ENCODE measurements around the gene TOMM6. TPM values are rescaled to one million over a fixed set of nuclear protein-coding genes. Genes with fewer than 3 reads are reported as not detected.
A peak's percentile ranks its signal among the peaks of the same experiment; 100 is the strongest.
"Not testable (repeated sequence)": the region's sequence is repeated elsewhere in the genome, so short reads cannot be mapped to it uniquely, and the experiment has no call there.

Gene TOMM6
- total RNA-seq, 1 experiment from 2014 or later: 125 TPM

DNA sequence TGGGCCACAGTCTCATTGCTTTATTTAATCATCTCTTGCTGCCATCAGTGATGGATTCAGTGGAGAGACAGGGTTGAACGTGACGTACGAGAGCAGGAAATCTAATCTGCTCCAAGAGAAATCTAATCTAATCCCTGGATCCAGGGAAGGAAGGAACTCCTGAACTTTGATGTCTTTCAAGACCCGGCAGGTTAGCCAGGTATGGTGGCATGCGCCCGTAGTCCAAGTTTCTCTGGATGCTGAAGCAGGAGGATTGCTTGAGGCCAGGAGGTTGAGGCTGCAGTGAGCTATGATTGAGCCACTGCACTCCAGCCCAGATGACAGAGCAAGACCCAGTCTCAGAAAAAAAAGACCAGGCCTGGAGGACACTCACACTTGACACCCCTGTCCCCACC lies 28.9 kb upstream of the TOMM6 start:
- Histone ChIP-seq H3K36me3 (no peaks in the 10 kb centered on the region), H3K4me3 (no peak overlapping the region), H3K9me3 (no peaks in the 10 kb centered on the region), H3K27me3 (no peaks in the 10 kb centered on the region)
- no peak for DNase-seq

DNA sequence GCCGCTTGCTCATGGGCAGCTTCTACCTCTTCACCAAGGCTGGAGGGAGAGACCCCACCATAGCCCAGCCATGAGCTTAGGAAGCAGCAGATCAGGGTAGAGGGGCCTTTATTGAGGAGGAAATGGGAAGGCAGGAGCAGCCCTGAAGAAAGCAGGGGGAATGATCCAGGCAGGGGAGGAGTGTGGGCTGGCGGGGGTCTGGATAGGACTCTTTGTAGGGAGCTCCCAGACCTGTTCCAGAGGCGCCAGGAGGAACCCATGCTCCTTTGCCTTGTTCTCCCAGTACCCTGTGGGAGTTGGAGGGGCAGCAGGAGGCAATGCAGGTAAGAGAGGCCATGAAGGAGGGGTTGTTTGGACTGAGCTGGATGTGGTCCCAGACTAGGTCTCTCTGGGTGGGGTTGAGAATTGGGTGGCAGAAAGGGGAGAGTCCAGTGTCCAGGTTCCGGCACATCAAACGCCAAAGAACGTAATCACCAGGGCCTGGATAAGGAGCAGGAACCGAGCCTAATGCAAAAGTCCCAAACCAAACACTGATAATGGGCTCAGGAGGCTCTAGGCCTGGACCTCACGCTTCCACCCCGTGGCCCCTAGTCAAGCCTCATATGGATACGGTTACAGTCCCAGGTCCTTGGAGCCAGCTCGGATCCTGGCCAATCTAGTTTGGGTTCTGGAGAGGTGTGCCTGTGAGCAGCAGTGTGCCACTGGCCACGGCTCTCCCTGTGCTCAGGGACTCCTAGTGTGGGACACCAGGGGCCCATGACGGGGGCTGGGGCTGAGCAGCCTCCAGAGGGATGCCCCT lies 28.2 kb upstream of the TOMM6 start:
- no peak overlapping the region for H3K4me3 ChIP-seq
- no peaks in the 10 kb centered on the region for H3K36me3 ChIP-seq
- no peaks in the 10 kb centered on the region for H3K9me3 ChIP-seq
- no peaks in the 10 kb centered on the region for H3K27me3 ChIP-seq
- DNase-seq: no peak

DNA sequence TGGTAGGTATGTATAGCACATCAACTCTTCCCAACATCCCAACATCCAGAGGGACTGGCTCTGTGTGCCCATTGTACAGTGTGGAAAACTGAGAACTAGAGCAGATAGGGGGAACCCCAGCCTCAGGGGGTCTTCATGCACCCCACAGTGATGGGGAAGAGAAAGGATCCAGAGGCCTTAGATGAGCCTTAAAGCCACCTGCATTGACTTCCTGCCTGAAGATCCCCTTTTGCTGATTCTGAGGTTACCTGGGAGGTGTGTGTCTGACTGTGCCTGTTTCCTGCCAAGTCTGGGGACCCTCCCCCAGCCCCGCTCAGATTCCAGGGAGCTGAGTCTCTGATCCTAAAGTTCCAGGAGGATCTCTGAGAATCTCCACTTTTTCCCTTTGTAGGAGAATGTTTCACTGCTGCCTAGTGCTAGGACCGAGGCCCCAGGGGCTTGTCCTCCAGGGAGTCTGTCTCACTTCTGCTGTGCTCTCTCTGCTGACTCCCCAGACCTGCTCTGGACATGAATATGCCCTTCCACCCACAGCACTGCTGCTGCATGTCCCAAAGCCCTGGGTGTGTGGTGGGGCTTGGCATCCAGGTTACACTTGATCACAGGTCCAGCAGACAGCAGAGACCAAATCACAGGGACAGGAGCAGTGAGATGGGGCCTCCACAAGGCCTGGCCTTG lies 27.5 kb upstream of the TOMM6 start:
- Histone ChIP-seq H3K9me3 (no peaks in the 10 kb centered on the region), H3K27me3 (no peaks in the 10 kb centered on the region), H3K36me3 (no peaks in the 10 kb centered on the region), H3K4me3 (no peak overlapping the region)
- no peak for DNase-seq

DNA sequence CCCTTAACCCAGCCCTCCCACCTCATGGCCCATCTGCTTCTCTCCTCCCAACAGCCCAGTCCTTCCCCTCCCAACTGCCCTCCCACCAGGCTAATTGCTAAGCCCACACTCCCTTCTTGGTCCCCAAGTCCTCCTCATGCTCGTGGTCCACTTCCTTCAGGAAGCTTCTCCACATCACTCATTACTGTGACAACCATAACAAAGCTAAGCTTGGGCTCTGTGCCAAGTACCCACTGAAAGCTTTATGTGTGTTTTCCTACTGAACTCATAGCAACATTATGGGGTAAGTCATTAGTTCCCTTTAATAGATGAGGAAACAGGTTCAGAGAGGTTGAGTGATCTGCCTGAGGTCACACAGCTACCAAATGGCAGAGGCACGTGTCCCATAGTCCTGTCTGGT lies 24.0 kb upstream of the TOMM6 start:
- Histone ChIP-seq H3K27me3 (no peaks in the 10 kb centered on the region), H3K4me3 (no peak overlapping the region), H3K9me3 (no peaks in the 10 kb centered on the region), H3K36me3 (no peaks in the 10 kb centered on the region)
- DNase-seq: no peak

DNA sequence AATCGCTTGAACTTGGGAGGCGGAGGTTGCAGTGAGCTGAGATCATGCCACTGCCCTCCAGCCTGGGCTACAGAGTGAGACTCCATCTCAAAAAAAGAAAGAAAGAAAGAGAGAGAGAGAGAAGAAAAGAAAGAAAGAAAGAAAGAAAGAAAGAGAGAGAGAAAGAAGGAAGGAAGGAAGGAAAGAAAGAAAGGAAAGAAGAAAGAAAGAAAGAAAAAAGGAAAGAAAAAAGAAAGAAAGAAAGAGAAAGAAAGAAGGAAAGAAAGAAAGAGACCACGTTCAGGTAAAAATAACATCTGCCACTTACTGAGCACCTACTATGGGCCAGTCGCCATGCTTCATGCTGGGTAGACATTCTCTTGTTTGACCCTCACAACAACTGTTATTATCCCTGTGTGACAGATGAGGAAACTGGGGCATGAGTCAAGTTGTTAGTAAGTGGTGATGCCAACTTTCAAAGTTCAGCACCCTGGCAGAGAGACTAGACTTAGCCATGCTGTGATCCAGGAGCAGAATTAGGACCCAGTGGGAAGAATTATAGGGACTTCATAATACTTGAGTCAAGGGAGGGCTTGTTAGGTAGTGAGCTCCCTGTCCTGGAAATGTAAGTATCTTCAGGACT lies 21.3 kb upstream of the TOMM6 start:
- H3K4me3 ChIP-seq, H3K9me3 ChIP-seq, H3K36me3 ChIP-seq, H3K27me3 ChIP-seq: not testable (repeated sequence)
- DNase-seq: peak; percentile 22

DNA sequence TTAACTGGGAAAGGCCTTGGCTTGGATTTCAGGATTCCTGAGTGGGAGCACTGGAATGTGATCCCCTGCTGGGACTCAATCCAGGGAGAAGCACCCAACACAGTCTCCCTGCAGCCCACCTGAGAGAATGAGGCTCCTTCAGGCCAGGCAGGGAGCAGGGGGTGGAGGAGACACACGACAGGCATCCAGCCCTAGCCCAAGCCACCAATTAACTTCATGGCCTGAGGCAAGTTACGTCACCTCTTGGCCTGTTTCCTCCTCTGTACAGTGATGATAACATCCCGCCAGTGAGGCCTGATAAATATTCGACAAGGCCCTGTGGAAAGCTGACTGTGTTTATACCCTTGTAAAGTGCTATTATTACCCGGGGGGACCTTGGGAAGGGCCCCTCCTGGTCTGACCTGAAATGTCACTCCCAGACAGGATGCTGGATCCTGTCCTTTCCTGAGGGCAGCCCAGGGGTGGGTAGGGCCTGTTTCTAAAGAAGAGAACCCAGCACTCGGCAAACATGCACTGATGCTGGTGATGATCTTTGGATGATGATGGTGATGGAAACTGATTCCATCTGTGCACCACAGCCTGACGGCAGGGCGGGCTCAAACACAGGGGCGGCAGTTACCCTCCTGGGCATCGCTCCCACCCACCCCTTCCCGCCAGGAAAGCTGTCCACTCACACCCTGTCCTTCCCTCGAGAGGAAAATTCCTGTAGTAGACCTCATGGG lies 20.2 kb upstream of the TOMM6 start:
- H3K27me3 ChIP-seq: no peaks in the 10 kb centered on the region
- no peaks in the 10 kb centered on the region for H3K9me3 ChIP-seq
- no peak overlapping the region for H3K4me3 ChIP-seq
- peak; percentile 64 for DNase-seq
- H3K36me3 ChIP-seq: no peaks in the 10 kb centered on the region

DNA sequence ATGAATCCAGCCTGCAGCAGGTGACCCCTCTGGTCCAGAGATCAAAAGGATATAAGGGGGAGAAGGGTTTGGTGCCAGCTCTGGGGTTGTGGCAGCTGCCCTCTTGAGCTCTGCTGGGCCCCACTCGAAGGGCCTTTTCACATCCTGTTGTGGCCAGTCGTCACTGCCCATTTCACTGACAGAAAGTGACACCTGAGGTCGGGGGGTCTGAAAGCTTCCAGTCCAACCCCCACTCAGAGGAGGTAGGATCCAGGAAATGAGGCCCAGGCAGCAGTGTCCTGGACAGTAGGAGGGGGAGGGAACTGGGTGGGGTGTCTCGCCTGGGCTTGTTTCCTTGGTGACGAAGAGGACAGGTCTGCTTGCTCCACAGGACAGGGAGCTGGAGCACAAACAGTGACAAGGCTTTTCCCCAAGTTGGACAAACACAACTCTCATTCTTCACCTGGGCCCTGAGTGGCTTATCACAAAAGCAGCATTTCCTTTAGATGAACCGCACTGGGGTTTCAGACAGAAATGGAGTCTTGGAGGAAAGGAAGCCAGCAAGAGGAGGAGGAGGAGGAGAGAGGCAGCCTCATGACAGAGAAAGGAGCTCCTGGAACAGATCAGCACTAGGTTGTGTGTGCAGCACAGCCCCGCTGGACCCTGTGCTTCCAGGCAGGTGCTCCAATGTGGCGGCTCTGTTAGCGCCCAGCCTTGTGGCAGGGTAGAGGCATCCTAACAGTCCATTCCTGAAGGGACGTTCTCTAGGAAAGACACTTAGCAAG lies 18.8 kb upstream of the TOMM6 start:
- no peak for DNase-seq
- H3K9me3 ChIP-seq: no peaks in the 10 kb centered on the region
- no peaks in the 10 kb centered on the region for H3K36me3 ChIP-seq
- no peak overlapping the region for H3K4me3 ChIP-seq
- H3K27me3 ChIP-seq: no peaks in the 10 kb centered on the region

DNA sequence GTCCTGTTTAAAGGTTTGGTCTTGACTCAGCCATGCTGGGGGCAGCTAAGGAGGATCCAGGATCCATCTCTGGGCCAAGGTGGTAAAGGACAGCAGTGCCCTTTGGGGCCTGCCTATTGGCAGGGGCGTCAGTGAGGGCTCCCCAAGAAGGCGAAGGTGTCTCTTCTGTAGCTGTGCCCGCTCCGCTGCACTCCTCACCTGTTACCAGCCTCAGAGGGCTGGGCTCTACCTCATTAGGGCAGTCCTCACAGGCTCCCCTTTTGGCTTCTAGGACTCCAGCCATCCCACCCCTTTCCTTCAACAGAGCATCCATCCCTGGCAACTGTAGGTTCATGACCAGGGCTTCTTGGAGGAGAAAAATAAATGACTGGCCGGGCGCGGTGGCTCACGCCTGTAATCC lies 18.1 kb upstream of the TOMM6 start:
- no peaks in the 10 kb centered on the region for H3K36me3 ChIP-seq
- H3K9me3 ChIP-seq: no peaks in the 10 kb centered on the region
- no peak for DNase-seq
- no peaks in the 10 kb centered on the region for H3K27me3 ChIP-seq
- no peak overlapping the region for H3K4me3 ChIP-seq

DNA sequence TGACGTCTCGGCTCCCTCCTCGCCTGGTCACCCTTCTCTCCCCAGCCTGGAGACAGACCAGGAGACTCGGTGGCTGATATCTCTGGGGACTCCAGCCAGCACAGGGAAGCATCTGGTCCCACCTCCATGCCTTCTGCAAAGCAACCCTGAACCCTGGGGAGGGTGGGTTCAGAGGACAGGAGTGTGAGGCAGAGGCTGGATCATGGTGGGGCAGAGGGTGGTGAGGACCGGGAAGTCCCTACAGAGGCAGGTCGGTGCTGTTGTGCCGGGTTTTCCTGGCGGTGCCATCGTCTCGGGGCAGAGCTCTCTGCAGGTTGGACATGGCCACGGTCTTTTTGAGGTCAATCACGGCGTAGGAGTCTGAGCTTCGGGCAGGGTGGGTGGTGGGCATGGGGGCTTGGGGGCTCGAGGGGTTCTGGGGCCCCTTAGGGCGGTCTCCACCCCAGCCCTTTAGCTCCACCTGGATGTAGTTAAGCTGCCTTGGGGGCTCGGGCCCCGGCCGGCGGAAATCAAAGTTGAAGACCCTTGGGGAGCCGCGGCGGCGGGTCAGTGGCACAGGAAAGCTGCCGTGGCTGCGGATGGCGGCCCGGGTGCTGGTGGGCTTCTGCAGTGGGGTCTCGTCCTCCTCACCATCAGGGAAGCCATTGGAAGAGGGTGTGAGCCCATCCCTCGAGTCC lies 17.0 kb upstream of the TOMM6 start:
- no peaks in the 10 kb centered on the region for H3K27me3 ChIP-seq

DNA sequence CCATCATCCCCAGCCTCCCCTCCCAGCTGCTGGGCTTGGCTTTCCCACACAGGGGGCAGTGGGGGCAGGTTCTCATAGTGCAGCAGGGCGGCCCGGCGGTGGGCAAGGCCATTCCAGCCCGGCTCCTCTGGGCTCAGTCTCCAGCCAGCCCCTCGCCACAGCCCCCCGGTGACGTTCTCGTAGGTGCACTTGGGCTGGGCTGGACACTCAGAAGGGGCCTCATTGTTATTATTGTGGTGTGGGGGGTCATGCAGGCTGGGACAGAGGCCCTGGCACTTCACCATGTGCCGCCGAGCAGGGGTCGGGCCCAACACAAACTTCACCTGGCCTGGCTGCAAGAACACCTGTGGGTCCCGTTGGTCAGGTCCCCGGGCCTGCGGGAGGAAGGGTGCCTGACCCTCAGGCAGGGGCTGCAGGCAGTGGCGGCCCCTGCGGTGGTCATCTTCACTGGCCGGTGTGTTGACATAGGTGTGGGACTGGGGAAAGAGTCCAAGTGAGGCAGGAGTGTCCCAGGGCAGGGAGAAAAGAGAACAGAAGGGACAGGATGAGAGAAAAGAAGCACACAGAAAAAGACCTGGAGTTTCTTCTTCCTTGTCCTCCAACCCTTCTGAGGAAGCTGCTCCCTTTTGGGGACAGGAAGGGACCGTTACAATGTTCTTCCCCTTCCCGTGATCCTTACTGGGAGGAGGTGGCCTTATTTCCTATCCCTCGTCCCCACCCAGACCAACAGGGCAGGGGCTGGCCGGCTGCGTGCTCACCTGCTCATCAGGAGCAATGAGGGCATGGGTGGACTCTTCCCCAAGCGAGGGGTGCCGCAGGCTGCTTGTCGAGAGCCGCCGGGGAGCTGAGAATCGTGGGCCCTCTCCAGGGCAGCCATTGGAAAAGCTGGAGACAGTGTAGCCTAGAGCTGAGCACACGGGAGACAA lies 16.2 kb upstream of the TOMM6 start:
- Histone ChIP-seq H3K27me3 (no peaks in the 10 kb centered on the region), H3K36me3 (no peaks in the 10 kb centered on the region), H3K9me3 (no peaks in the 10 kb centered on the region), H3K4me3 (no peak overlapping the region)
- no peak for DNase-seq

More for the DNA sequence above, 17.0 kb upstream of the TOMM6 start:
- no peak overlapping the region for H3K4me3 ChIP-seq
- H3K9me3 ChIP-seq: no peaks in the 10 kb centered on the region
- DNase-seq: no peak
- no peaks in the 10 kb centered on the region for H3K36me3 ChIP-seq

DNA sequence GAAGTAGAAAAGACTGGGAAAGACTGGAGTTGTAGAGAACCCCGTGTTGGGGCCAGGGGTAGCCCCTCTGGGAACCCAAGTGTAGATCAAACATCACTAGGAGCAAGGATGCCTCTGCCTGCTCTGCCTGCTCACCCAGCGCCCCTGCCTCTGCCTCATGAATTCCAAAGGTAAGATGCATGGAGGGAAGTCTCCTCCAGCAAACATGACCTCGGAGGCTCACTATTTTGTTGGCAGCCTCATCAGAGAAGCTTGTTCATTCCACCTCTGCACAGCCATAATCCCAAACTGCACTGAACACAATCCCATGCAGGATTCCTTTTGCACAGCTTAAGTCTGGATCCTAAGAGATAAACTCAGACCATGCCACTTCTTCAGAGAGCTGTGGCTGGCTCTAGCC lies 12.7 kb upstream of the TOMM6 start:
- no peaks in the 10 kb centered on the region for H3K27me3 ChIP-seq
- DNase-seq: peak; percentile 8
- no peaks in the 10 kb centered on the region for H3K9me3 ChIP-seq
- H3K36me3 ChIP-seq: no peaks in the 10 kb centered on the region
- H3K4me3 ChIP-seq: no peak overlapping the region

DNA sequence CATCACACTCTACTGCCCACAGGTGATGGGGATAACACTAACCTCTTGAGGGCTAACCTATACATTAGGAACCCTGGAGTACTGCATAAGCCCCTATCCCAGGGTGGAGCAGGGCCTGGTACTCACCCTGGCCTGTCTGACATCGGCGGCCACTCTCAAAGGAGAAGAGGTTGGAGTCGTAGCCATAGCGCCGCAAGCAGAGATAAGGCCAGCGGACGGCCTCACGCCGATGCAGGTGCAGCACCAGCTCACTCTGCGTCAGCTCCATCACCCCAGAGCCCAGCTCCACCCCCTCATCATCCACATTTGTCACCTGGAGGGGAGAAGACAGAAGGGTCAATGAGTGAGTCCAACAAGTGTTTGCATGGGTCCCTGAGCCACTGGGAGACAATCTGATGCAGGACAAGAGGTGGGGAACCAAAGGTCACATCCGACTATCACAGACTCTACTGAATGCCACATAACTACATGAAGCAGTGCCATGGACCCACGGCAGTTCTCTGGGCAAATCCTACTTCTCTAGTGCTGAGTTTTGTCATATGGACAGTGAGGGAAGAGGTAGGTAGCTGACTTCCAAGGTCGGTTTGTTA lies 12.1 kb upstream of the TOMM6 start:
- no peak for DNase-seq
- Histone ChIP-seq H3K4me3 (no peak overlapping the region), H3K36me3 (no peaks in the 10 kb centered on the region)

DNA sequence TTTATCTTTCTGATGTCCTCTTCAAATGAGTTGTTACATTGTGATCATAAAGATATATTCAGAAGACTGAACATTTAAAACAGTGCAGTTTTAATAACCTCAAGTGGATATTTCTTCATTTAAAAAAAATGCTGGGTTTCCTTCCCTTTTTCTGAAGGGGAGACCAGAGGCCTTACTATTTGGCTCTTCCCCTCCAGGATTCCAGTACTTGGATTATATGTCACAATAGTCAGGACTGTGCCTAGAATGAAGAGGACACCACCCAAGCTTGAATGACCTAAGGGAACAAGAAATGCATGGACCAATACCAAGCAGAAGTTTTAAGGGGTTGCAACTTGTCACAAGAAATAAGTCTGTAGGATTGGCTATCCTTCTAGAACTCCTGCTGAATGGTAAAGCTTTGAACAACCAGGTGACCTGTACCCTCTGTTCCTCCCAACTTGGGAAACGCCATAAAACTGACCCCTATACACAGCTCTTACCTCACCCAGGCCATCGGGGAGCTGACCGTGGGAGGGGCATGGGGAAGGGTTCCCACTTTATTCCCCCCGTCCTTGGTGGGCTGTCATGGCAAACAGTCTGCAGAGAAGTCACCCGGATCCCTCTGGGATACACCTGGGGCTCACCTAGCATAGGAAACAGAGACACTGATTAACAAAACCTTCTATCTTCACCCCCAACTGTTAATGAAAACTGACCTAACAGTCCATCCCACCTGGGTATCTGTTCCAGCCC lies 9.8 kb upstream of the TOMM6 start:
- H3K9me3 ChIP-seq: no peaks in the 10 kb centered on the region
- DNase-seq: no peak
- H3K27me3 ChIP-seq: no peaks in the 10 kb centered on the region

More for the DNA sequence above, 12.1 kb upstream of the TOMM6 start:
- H3K9me3 ChIP-seq: no peaks in the 10 kb centered on the region
- H3K27me3 ChIP-seq: no peaks in the 10 kb centered on the region

DNA sequence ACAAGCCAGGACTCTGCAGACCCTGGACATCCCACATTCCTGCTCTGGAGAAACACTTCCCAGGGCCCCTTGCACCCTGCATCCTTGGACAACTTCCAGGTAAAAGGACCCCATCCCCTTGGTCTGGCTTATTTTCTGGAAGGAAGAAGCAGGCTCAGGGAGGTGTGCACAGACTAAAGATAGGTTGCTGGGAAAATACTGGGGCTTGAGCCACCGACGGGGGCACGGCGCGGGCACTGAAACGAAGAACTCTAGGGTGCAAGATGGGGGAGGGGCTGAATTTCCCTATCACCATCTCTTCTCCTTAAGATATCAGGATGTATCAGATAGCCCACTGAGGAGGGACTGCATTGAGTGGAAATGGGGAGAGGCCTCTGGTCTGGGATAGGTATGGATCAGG lies 8.6 kb upstream of the TOMM6 start:
- no peaks in the 10 kb centered on the region for H3K9me3 ChIP-seq
- H3K36me3 ChIP-seq: no peaks in the 10 kb centered on the region
- no peak for DNase-seq
- no peaks in the 10 kb centered on the region for H3K27me3 ChIP-seq
- peak overlapping the region; percentile 53 for H3K4me3 ChIP-seq

More for the DNA sequence above, 9.8 kb upstream of the TOMM6 start:
- H3K4me3 ChIP-seq: no peak overlapping the region
- H3K36me3 ChIP-seq: no peaks in the 10 kb centered on the region

Measured in MG63 (cell line).